HEK293 (cell line): Measurements from ENCODE around the gene SLC38A3.

Experiments
- CTCF ChIP-seq: fragments of 450-650 bp; formaldehyde crosslinking; IDR thresholded peaks from 2 replicates; pipeline ENCODE4 v1.5.1; 2016; ENCODE audit warnings: missing biosample characterization, missing genetic modification characterization
- ELK4 ChIP-seq: IDR thresholded peaks from 2 replicates; pipeline ENCODE4 v1.6.1; 2011; ENCODE audit warnings: mild to moderate bottlenecking, low read depth, low read length, borderline replicate concordance
- IKZF3 ChIP-seq: fragments of 450-650 bp; IDR thresholded peaks from 2 replicates; pipeline ENCODE4 v1.5.0; 2018; ENCODE audit warnings: missing biosample characterization, mild to moderate bottlenecking, missing genetic modification characterization, moderate library complexity
- ZNF311 ChIP-seq: fragments of 450-650 bp; formaldehyde crosslinking; IDR thresholded peaks from 2 replicates; pipeline ENCODE4 v1.5.1; 2017; ENCODE audit warnings: missing biosample characterization, missing genetic modification characterization, borderline replicate concordance
- ZNF473 ChIP-seq: fragments of 450-650 bp; formaldehyde crosslinking; IDR thresholded peaks from 2 replicates; pipeline ENCODE4 v1.5.1; 2017; ENCODE audit warnings: missing biosample characterization, missing genetic modification characterization

- TF ChIP-seq ZNF473 (no peak), CTCF (tag by site-specific recombination) (no peak), IKZF3 (tag by site-specific recombination) (no peak), ELK4 (no peak), ZNF311 (tag by site-specific recombination) (no peak)
Observed at GRCh38 chr3:50242851-50243542, 37.9 kb downstream of the SLC38A3 start.
